IMR-90 (cell line): ENCODE results near the gene NBPF1. TPM values are rescaled to one million over a fixed set of nuclear protein-coding genes. Genes with fewer than 3 reads are reported as not detected.
"Not testable (repeated sequence)": the region's sequence is repeated elsewhere in the genome, so short reads cannot be mapped to it uniquely, and the experiment has no call there.

Source experiments
- ATAC-seq: fragments of 200-7000 bp; cut with Tn5 transposase; 2 replicates; pipeline ENCODE4 v1.9.1; 2020; ENCODE audit warnings: low read depth, mild to moderate bottlenecking, moderate library complexity
- BruUV-seq: library from RNA; stranded (reverse); fragments of 400-500 nt; replicated peaks from 2 replicates; lab custom pipeline; 2021; lab: Mats Ljungman, UMichigan
- CTCF ChIA-PET: fragments of 300-600 bp; formaldehyde crosslinking; extraction: SDS; loops from one replicate; lab custom pipeline; 2021; ENCODE audit warnings: antibody characterized with exemption; lab: Yijun Ruan, JAX
- POLR2A ChIA-PET: fragments of 300-600 bp; sonication (Branson Sonifier 250); formaldehyde crosslinking; loops from one replicate; lab custom pipeline; 2022; ENCODE audit warnings: antibody characterized with exemption; ENCODE audit not compliant: unreplicated experiment; lab: Charles Lee
- DNase-seq: peaks from one replicate; pipeline ENCODE4 v3.0.0; 2013
- H2AFZ ChIP-seq: replicated peaks from 2 replicates; pipeline ENCODE3; 2013; ENCODE audit warnings: low read length, mild to moderate bottlenecking; ENCODE audit not compliant: poor library complexity
- H2AK5ac ChIP-seq: 2 replicates; pipeline ENCODE4 v1.6.1; 2013; ENCODE audit warnings: low read depth, low read length, inconsistent platforms
- H2AK9ac ChIP-seq: replicated peaks from 2 replicates; pipeline ENCODE3; 2013; ENCODE audit warnings: mild to moderate bottlenecking, low read depth, low read length, moderate library complexity; ENCODE audit not compliant: poor library complexity
- H2BK120ac ChIP-seq: 2 replicates; pipeline ENCODE4 v1.6.1; 2013; ENCODE audit warnings: low read depth, low read length, inconsistent platforms
- H2BK15ac ChIP-seq: 3 replicates; pipeline ENCODE4 v1.6.1; 2013; ENCODE audit warnings: low read depth, low read length, inconsistent platforms
- H2BK20ac ChIP-seq: 2 replicates; pipeline ENCODE4 v1.6.1; 2013; ENCODE audit warnings: low read depth, mild to moderate bottlenecking, inconsistent platforms, low read length, moderate library complexity
- H2BK5ac ChIP-seq: 2 replicates; pipeline ENCODE4 v1.6.1; 2013; ENCODE audit warnings: mild to moderate bottlenecking, low read depth, low read length, inconsistent platforms; ENCODE audit not compliant: poor library complexity, severe bottlenecking
- H3K14ac ChIP-seq: replicated peaks from 2 replicates; pipeline ENCODE4 v1.6.1; 2013; ENCODE audit warnings: low read depth, low read length, inconsistent platforms
- H3K18ac ChIP-seq: 2 replicates; pipeline ENCODE4 v1.6.1; 2013; ENCODE audit warnings: low read depth, low read length, control low read depth
- H3K23ac ChIP-seq: 2 replicates; pipeline ENCODE4 v1.6.1; 2013; ENCODE audit warnings: low read depth, low read length, inconsistent platforms
- H3K27ac ChIP-seq: 2 replicates; pipeline ENCODE4 v1.5.1; 2013; ENCODE audit warnings: mild to moderate bottlenecking, control low read depth, low read length; ENCODE audit not compliant: insufficient read depth
- H3K27me3 ChIP-seq: 2 replicates; pipeline ENCODE4 v1.6.1; 2013; ENCODE audit warnings: low read length; ENCODE audit not compliant: control insufficient read depth, insufficient read depth
- H3K36me3 ChIP-seq: 2 replicates; pipeline ENCODE4 v1.6.1; 2013; ENCODE audit warnings: low read length, mixed read lengths; ENCODE audit not compliant: control insufficient read depth, insufficient read depth
- H3K4ac ChIP-seq: 2 replicates; pipeline ENCODE4 v1.6.1; 2013; ENCODE audit warnings: low read depth, low read length, inconsistent platforms
- H3K4me1 ChIP-seq: 2 replicates; pipeline ENCODE4 v1.6.1; 2013; ENCODE audit warnings: low read length, mixed read lengths; ENCODE audit not compliant: control insufficient read depth, insufficient read depth
- H3K4me2 ChIP-seq: 2 replicates; pipeline ENCODE4 v1.6.1; 2013; ENCODE audit warnings: low read depth, mild to moderate bottlenecking, control low read depth, low read length, moderate library complexity
- H3K4me3 ChIP-seq: 2 replicates; pipeline ENCODE4 v1.5.1; 2013; ENCODE audit warnings: low read depth, mild to moderate bottlenecking, control low read depth, low read length, moderate library complexity; ENCODE audit not compliant: insufficient read depth
- H3K56ac ChIP-seq: 2 replicates; pipeline ENCODE4 v1.6.1; 2013; ENCODE audit warnings: low read length, inconsistent platforms; ENCODE audit not compliant: insufficient read depth; ENCODE audit errors: extremely low read depth
- H3K79me1 ChIP-seq, 2 experiments: 2 replicates each; pipeline ENCODE4 v1.6.1; 2013; ENCODE audit warnings: low read length in 2 of 2, inconsistent platforms in 1 of 2, low read depth in 1 of 2
- H3K9ac ChIP-seq: 2 replicates; pipeline ENCODE4 v1.6.1; 2013; ENCODE audit warnings: low read depth, low read length, control low read depth
- H3K9me1 ChIP-seq: 2 replicates; pipeline ENCODE4 v1.6.1; 2013; ENCODE audit warnings: low read length, inconsistent platforms; ENCODE audit not compliant: insufficient read depth
- H3K9me3 ChIP-seq: 2 replicates; pipeline ENCODE4 v1.6.1; 2013; ENCODE audit warnings: low read length; ENCODE audit not compliant: control insufficient read depth, insufficient read depth
- H4K20me1 ChIP-seq: 2 replicates; pipeline ENCODE4 v1.6.1; 2013; ENCODE audit warnings: low read length, inconsistent platforms; ENCODE audit not compliant: insufficient read depth
- H4K5ac ChIP-seq: 2 replicates; pipeline ENCODE4 v1.6.1; 2013; ENCODE audit warnings: mild to moderate bottlenecking, low read depth, low read length, control low read depth
- H4K8ac ChIP-seq, 2 experiments: 2 replicates each; pipeline ENCODE4 v1.6.1; 2013; ENCODE audit warnings: low read depth in 2 of 2, low read length in 2 of 2, control low read depth in 1 of 2, inconsistent platforms in 1 of 2
- H4K91ac ChIP-seq: 2 replicates; pipeline ENCODE4 v1.6.1; 2013; ENCODE audit warnings: low read depth, low read length, inconsistent platforms; ENCODE audit not compliant: insufficient read depth
- BHLHE40 ChIP-seq: fragments of 150-350 bp; IDR thresholded peaks from 2 replicates; pipeline ENCODE4 v1.6.1; 2016; ENCODE audit warnings: mild to moderate bottlenecking, low read depth, low read length
- FOS ChIP-seq: fragments of 150-350 bp; IDR thresholded peaks from 2 replicates; pipeline ENCODE4 v1.6.1; 2016; ENCODE audit warnings: low read depth, low read length
- MAFK ChIP-seq: IDR thresholded peaks from 2 replicates; pipeline ENCODE4 v1.6.1; 2012; ENCODE audit warnings: low read depth, low read length, improper control_type of control experiment
- POLR2A ChIP-seq: IDR thresholded peaks from 2 replicates; pipeline ENCODE4 v1.6.1; 2012; ENCODE audit warnings: mild to moderate bottlenecking, low read depth, low read length
- WGBS, 2 experiments: methylation state at CpG; one replicate each; pipeline versions ENCODE4 v1.1.5 to v1.1.7; 2013; ENCODE audit warnings: missing lambda C conversion rate in 2 of 2; ENCODE audit not compliant: insufficient read length in 1 of 2; ENCODE audit errors: extremely low coverage in 2 of 2; 5-methylcytosine and 5-hydroxymethylcytosine counted together
- dilution Hi-C: fragments of 300-500 bp; cut with HindIII; formaldehyde crosslinking; loops from one replicate; pipeline ENCODE4 v1.14.3; 2018; ENCODE audit warnings: low sequenced_read_pairs; ENCODE audit not compliant: unreplicated experiment
- in situ Hi-C: fragments of 300-500 bp; cut with MboI; formaldehyde crosslinking; loops from 3 replicates; pipeline ENCODE4 v1.14.3; 2019; ENCODE audit warnings: low sequenced_read_pairs, inconsistent platforms, mixed read lengths
- intact Hi-C: fragments of 100-400 bp; cut with micrococcal nuclease; formaldehyde crosslinking; loops from 2 replicates; pipeline ENCODE4 v1.10.0; 2022
- polyA plus RNA-seq, 3 experiments: library from polyadenylated mRNA; depleted of rRNA; stranded (reverse); fragments of >200 nt; gene quantifications; 2 replicates each; pipeline ENCODE4 v1.2.3, GENCODE V29; 2012; ENCODE audit warnings: low replicate concordance in 1 of 3
- total RNA-seq: library from RNA; depleted of rRNA; stranded (reverse); fragments of >200 nt; gene quantifications from 2 replicates; pipeline ENCODE4 v1.2.3, GENCODE V29; 2012

The NBPF1 gene
- total and polyA plus RNA-seq, 2 of the 4 experiments (the other 2 are of a cell fraction) = 18.8 to 25.3 TPM

GRCh38 chr1:16628361-16629111 lies 15.2 kb upstream of the NBPF1 start:
- peak overlapping the region; percentile 52 for H2AK9ac ChIP-seq
- 89% methylated on average over 14 of the region's 19 CpGs; no CpG with 5 or more reads in 1 of the 2 experiments for WGBS, 2 experiments
- no peaks in the 10 kb centered on the region for H3K4me1 ChIP-seq
- no peak overlapping the region for H2BK120ac ChIP-seq
- H3K27ac ChIP-seq = no peak overlapping the region
- CTCF ChIA-PET = no interaction called here
- no peak overlapping the region for H4K91ac ChIP-seq
- H2AK5ac ChIP-seq = no peak overlapping the region
- H3K36me3 ChIP-seq = peaks cover 55% of the 10 kb centered on the region
- dilution Hi-C loops (no loop called here), intact Hi-C loops (no loop called here), in situ Hi-C loops (no loop called here)
- ATAC-seq (no peak), DNase-seq (no peak)
- no peak overlapping the region for H2BK15ac ChIP-seq
- H3K4me2 ChIP-seq = no peak overlapping the region
- no peak overlapping the region for H3K56ac ChIP-seq
- no peak overlapping the region for H3K4me3 ChIP-seq
- H3K79me1 ChIP-seq = 0 out of 4 replicates have a peak, but pooled peaks cover 0 to 2% of the 10 kb centered on the region in 2 experiments
- no TSS peak for BruUV-seq
- H4K8ac ChIP-seq = no peak overlapping the region
- no peak overlapping the region for H3K18ac ChIP-seq
- H3K9me1 ChIP-seq = no peaks in the 10 kb centered on the region
- H4K5ac ChIP-seq = no peak overlapping the region
- no peaks in the 10 kb centered on the region for H3K27me3 ChIP-seq
- no peak overlapping the region for H2BK5ac ChIP-seq
- H3K4ac ChIP-seq = no peak overlapping the region
- no peaks in the 10 kb centered on the region for H4K20me1 ChIP-seq
- POLR2A ChIA-PET = no interaction called here
- no peak overlapping the region for H2BK20ac ChIP-seq
- TF ChIP-seq BHLHE40 = no peak
- TF ChIP-seq MAFK = no peak
- TF ChIP-seq FOS = no peak
- TF ChIP-seq POLR2A = no peak
- H3K23ac ChIP-seq = no peak overlapping the region
- no peaks in the 10 kb centered on the region for H3K9me3 ChIP-seq
- no peak overlapping the region for H2AFZ ChIP-seq
- no peak overlapping the region for H3K9ac ChIP-seq
- H3K14ac ChIP-seq = no peak overlapping the region

GRCh38 chr1:16626409-16626983 lies 13.1 kb upstream of the NBPF1 start:
- H3K9ac ChIP-seq, H3K4ac ChIP-seq, H3K4me1 ChIP-seq, H3K9me1 ChIP-seq, BruUV-seq, in situ Hi-C loops, H3K27me3 ChIP-seq, H2BK5ac ChIP-seq, H2AFZ ChIP-seq, intact Hi-C loops, H3K4me2 ChIP-seq, ATAC-seq, H4K8ac ChIP-seq, H2AK9ac ChIP-seq, H4K91ac ChIP-seq, H3K9me3 ChIP-seq, H3K23ac ChIP-seq, POLR2A ChIA-PET, dilution Hi-C loops, H3K4me3 ChIP-seq, H3K18ac ChIP-seq, H3K27ac ChIP-seq, H3K56ac ChIP-seq, H2AK5ac ChIP-seq, H3K14ac ChIP-seq, H2BK120ac ChIP-seq, H4K20me1 ChIP-seq, H4K5ac ChIP-seq, H2BK20ac ChIP-seq, DNase-seq, H3K79me1 ChIP-seq, CTCF ChIA-PET, H2BK15ac ChIP-seq: not testable (repeated sequence)
- WGBS, 2 experiments = 77% methylated on average over 9 of the region's 15 CpGs; no CpG with 5 or more reads in 1 of the 2 experiments
- H3K36me3 ChIP-seq = peaks cover 43% of the 10 kb centered on the region
